Peyer's patch (tissue), 4 donors: ENCODE data around the gene UVSSA. TPM values are rescaled to one million over a fixed set of nuclear protein-coding genes. Genes with fewer than 3 reads are reported as not detected.
A peak's percentile ranks its signal among the peaks of the same experiment; 100 is the strongest.

Experiments
- DNase-seq, 3 donors: peaks; one replicate each; pipeline ENCODE4 v3.0.0-alpha.2; 2017 to 2019
- H3K27ac ChIP-seq, 4 donors: fragments of 200-600 bp; sonication (generic); one replicate each; pipeline ENCODE4 v1.5.1; 2016 to 2019
- H3K27me3 ChIP-seq, 2 donors: fragments of 200-600 bp; sonication (generic); one replicate each; pipeline ENCODE4 v1.5.1; 2019
- H3K36me3 ChIP-seq, 3 donors: fragments of 200-600 bp; sonication (generic); one replicate each; pipeline ENCODE4 v1.5.1; 2016 to 2019
- H3K4me1 ChIP-seq, 4 donors: fragments of 200-600 bp; sonication (generic); one replicate each; pipeline ENCODE4 v1.5.1; 2016 to 2019
- H3K4me3 ChIP-seq, 4 donors: fragments of 200-600 bp; sonication (generic); 1 replicate in 3 of 4; 2 replicates in 1 of 4; pipeline ENCODE4 v1.5.1; 2016 to 2019; ENCODE audit warnings: mild to moderate bottlenecking in 1 of 4
- H3K9me3 ChIP-seq, 4 donors: fragments of 200-600 bp; sonication (generic); one replicate each; pipeline ENCODE4 v1.5.1; 2016 to 2019; ENCODE audit warnings: mild to moderate bottlenecking in 1 of 4
- POLR2A ChIP-seq, 2 donors: fragments of 450-650 bp; IDR thresholded peaks; one replicate each; pipeline ENCODE4 v1.5.1; 2017; ENCODE audit warnings: antibody characterized with exemption in 2 of 2, mild to moderate bottlenecking in 2 of 2, moderate library complexity in 2 of 2
- total RNA-seq, 4 donors: library from RNA; depleted of rRNA; stranded (reverse); fragments of >200 nt; gene quantifications; one replicate each; pipeline ENCODE4 v1.1.0, GENCODE V29; 2016
- TF ChIP-seq, protein P1 (sequence below), 6 experiments: fragments of 450-650 bp in 4 of 6; fragments of 200-600 bp in 2 of 6; sonication (generic) in 1 of 6; IDR thresholded peaks; one replicate each; pipeline ENCODE4 v1.5.1; 2017 to 2019; ENCODE audit warnings: antibody characterized with exemption in 6 of 6, mild to moderate bottlenecking in 3 of 6, moderate library complexity in 1 of 6

The UVSSA gene
- total RNA-seq, 4 donors from 2014 or later = 42.2 to 118 (median 77.7) TPM

DNA sequence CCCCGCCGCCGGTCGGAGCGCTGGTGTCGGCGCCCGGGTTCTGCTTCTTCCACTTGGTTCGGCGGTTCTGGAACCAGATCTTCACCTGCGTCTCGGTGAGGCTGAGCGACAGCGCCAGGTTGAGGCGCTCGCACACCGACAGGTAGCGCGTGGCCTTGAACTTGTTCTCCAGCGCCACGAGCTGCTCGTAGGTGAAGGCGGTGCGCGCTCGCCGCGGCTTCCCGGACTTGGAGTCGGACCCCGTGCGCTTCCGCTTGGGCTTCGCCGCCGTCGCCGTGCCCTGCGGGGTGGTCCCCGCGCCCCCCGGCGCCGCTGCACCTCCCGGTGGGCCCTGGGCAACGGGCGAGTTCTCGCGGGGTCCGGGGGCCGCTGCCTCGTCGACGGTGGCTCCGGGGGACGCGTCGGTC is 56.2 kb downstream of the UVSSA start:
- H3K36me3 ChIP-seq = no peaks in the 10 kb centered on the region
- TF ChIP-seq, protein P1, sequence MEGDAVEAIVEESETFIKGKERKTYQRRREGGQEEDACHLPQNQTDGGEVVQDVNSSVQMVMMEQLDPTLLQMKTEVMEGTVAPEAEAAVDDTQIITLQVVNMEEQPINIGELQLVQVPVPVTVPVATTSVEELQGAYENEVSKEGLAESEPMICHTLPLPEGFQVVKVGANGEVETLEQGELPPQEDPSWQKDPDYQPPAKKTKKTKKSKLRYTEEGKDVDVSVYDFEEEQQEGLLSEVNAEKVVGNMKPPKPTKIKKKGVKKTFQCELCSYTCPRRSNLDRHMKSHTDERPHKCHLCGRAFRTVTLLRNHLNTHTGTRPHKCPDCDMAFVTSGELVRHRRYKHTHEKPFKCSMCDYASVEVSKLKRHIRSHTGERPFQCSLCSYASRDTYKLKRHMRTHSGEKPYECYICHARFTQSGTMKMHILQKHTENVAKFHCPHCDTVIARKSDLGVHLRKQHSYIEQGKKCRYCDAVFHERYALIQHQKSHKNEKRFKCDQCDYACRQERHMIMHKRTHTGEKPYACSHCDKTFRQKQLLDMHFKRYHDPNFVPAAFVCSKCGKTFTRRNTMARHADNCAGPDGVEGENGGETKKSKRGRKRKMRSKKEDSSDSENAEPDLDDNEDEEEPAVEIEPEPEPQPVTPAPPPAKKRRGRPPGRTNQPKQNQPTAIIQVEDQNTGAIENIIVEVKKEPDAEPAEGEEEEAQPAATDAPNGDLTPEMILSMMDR (IDR thresholded peaks at IDR 0.05) = no peak
- no peak for TF ChIP-seq POLR2A (IDR thresholded peaks at IDR 0.05)
- peak in 2 of 3 donors; percentile 31 to 39 for DNase-seq
- H3K9me3 ChIP-seq = peaks cover 0 to 4% (median 1%) of the 10 kb centered on the region in 4 donors
- peak overlapping the region in 1 of 4 donors; percentile 17 for H3K4me3 ChIP-seq
- peaks cover 0 to 66% of the 10 kb centered on the region in 2 donors for H3K27me3 ChIP-seq
- peaks cover 0 to 35% (median 0%) of the 10 kb centered on the region in 4 donors for H3K4me1 ChIP-seq
- H3K27ac ChIP-seq = no peak overlapping the region

DNA sequence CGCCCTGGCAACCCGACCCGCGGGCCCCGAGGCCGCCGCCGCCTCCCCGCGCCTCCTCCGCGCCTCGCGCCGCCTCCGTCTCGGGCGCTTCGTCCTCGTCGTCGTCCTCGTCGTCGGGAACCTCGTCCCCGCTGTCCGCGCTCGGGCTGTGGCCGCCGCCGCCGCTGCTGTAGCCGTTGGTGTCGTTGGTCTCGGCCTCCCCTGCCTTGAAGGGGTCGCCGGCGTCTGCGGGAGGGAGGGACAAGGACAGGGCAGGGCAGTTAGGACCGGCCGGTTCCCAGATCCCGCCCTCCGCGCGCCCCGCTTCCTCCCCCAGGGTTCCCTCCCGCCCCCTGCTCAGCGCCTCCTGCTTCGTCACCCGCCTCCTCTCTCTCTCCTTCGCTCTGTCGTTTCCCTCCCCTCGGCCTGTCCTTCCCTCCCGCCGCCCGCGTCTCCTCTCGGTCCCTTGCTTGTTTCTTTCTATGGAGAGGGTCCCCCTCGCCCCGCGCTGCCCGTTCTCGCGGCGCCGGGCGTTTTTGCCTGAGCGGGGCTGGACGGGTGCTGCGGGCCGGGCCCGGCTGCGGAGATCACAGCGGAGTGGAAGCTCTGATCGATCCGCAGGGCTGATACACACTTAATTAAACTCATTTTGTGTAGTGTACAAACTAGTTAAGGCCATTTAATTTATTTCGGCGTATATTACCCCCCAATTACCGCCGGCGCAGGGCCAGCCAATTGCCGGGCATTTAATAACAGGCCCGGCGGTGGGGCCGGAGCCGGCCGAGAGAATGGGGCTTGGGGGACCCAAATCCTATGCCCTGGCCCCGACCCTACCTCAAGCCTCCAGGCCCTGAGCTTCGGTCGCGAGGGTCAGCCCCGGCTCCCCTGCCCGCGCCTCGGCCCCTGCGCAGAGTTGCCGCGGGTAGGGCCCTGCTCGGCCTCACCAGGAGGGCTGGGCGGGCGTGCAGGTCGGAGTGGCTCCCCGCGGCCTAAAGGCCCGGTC is 56.9 kb downstream of the UVSSA start:
- Histone ChIP-seq H3K9me3 (no peaks in the 10 kb centered on the region), H3K27ac (no peak overlapping the region), H3K27me3 (peaks cover 0 to 70% of the 10 kb centered on the region in 2 donors), H3K4me1 (peaks cover 0 to 35% (median 0%) of the 10 kb centered on the region in 4 donors), H3K36me3 (no peaks in the 10 kb centered on the region), H3K4me3 (peak overlapping the region in 2 of 4 donors; percentile 6 to 17)
- TF ChIP-seq POLR2A (IDR thresholded peaks at IDR 0.05) = no peak
- TF ChIP-seq, protein P1 (IDR thresholded peaks at IDR 0.05) = no peak
- DNase-seq = peak in 2 of 3 donors; percentile 37 to 41

DNA sequence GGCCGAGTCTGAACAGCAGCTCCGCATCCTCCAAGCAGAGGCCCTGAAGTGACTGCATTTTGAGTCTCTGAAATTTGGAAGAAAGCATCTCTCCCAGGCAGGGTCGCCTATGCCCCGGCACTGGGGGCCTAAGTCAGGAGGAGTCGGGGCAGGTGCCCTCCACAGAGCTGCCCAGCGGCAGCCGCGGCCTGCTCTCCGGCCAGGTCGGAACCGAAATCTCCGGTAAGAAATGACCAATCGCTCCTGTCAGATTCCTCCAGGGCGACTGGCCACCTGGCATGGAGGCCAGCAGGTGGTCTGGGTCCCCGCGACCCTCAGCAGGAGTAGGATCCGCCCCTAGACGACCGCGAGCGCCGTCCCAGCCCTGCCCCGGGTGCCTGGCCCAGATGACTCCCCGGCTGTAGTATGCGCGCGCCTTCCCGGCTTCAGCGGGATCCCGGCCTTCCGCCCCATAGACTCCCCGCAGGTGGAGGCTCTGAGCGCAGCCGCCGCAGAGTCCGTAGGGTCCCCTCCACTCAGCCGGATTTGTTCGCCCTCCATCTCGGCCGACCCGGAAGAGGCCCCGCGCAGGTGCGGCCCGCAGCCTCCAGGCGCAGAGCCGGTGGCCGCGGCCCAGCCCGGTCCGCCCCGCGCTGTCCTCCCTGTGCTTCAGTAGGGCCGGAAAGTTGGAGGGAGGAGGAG is 57.7 kb downstream of the UVSSA start:
- Histone ChIP-seq H3K36me3 (no peaks in the 10 kb centered on the region), H3K4me3 (no peak overlapping the region), H3K4me1 (peaks cover 0 to 35% (median 0%) of the 10 kb centered on the region in 4 donors), H3K27me3 (peaks cover 0 to 70% of the 10 kb centered on the region in 2 donors), H3K27ac (no peak overlapping the region), H3K9me3 (no peaks in the 10 kb centered on the region)
- TF ChIP-seq, protein P1 (IDR thresholded peaks at IDR 0.05) = no peak
- TF ChIP-seq POLR2A (IDR thresholded peaks at IDR 0.05) = no peak
- peak in 1 of 3 donors; percentile 36 for DNase-seq

DNA sequence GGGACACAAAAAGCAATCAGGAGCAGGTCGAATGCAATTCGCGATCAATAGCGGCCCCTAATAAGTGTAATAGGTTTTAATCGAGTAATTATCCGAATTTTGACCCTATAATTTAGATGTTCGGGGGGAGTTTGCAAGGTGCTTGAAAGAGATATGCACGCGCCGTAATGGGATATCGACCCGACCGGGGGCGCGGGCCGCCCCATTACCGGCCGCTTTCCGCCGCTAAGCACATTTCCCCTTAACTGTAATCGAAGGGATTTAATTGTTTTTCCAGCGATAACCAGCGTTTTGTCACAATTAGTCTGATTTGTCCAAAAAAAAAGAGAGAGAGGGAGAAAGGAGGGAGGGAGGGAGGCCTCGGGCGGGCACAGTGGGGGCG is 58.2 kb downstream of the UVSSA start:
- H3K27me3 ChIP-seq = peaks cover 0 to 70% of the 10 kb centered on the region in 2 donors
- peaks cover 0 to 35% (median 0%) of the 10 kb centered on the region in 4 donors for H3K4me1 ChIP-seq
- no peak for TF ChIP-seq POLR2A (IDR thresholded peaks at IDR 0.05)
- TF ChIP-seq, protein P1 (IDR thresholded peaks at IDR 0.05) = no peak
- H3K27ac ChIP-seq = no peak overlapping the region
- no peak for DNase-seq
- H3K36me3 ChIP-seq = no peaks in the 10 kb centered on the region
- H3K4me3 ChIP-seq = no peak overlapping the region
- H3K9me3 ChIP-seq = no peaks in the 10 kb centered on the region

DNA sequence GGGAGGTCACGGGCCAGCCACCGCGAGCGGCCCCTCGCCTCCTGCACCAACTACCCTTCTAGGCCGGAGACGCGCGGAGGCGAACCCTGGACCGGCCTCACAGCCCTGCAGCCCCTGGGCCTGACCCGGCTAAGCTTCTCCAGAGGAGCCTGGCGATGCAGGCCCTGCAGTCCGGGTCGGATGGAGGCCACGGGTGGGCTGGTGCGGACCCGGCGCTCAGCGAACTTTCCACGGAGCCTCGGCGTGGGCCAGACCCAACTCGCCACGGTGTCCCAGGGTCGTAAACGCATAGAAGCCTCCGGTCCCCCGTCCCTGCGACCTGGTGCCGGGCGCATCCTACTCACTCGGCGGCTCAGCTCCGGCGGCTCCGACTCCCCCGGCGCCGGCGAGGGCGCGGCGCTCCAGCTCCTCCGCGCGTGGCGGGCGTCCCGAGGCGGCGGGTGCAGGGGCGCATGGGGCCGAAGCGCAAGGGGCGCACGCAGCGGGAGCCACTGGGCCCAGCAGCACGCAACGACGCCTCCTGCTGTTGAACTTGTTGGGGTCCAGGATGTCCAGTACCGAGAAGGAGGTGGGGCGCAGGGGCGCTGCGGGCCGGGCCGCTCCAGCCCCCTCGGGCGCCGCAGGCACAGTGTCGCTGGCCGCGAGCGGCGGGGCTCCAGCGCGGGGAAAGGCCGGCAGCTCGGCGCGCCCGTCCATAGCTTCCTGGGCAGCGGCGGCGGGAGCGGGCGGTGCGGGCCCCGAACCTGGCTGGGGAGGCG is 58.8 kb downstream of the UVSSA start:
- no peak for TF ChIP-seq POLR2A (IDR thresholded peaks at IDR 0.05)
- TF ChIP-seq, protein P1 (IDR thresholded peaks at IDR 0.05) = no peak
- Histone ChIP-seq H3K9me3 (no peaks in the 10 kb centered on the region), H3K27me3 (peaks cover 0 to 70% of the 10 kb centered on the region in 2 donors), H3K4me3 (no peak overlapping the region), H3K4me1 (peaks cover 0 to 35% (median 0%) of the 10 kb centered on the region in 4 donors), H3K27ac (no peak overlapping the region), H3K36me3 (no peaks in the 10 kb centered on the region)
- DNase-seq = peak in 2 of 3 donors; percentile 26 to 36
